GM12891 (cell line): Measurements from ENCODE around the gene NRDC.

ENCODE experiments used
- DNase-seq: peaks from one replicate; pipeline ENCODE4 v3.0.0; 2011; ENCODE audit warnings: low spot score; ENCODE audit not compliant: insufficient read length
- FAIRE-seq: peaks from 2 replicates; lab custom pipeline; 2011; peaks lifted over from hg19 to GRCh38; lab: Jason Lieb, UNC
- PAX5 ChIP-seq: IDR thresholded peaks from 2 replicates; pipeline ENCODE4 v1.6.1; 2011; ENCODE audit warnings: low read length, moderate library complexity, mild to moderate bottlenecking; ENCODE audit not compliant: insufficient read depth, severe bottlenecking
- POLR2A ChIP-seq: IDR thresholded peaks from 2 replicates; pipeline ENCODE4 v1.6.1; 2011; ENCODE audit warnings: low read depth, low read length, control low read depth
- POLR2AphosphoS5 ChIP-seq: IDR thresholded peaks from 2 replicates; pipeline ENCODE4 v1.6.1; 2011; ENCODE audit warnings: low read depth, low read length, control low read depth
- POU2F2 ChIP-seq: IDR thresholded peaks from 2 replicates; pipeline ENCODE4 v1.6.1; 2011; ENCODE audit warnings: low read depth, mild to moderate bottlenecking, control low read depth, low read length, moderate library complexity
- SPI1 ChIP-seq: IDR thresholded peaks from 2 replicates; pipeline ENCODE4 v1.6.1; 2011; ENCODE audit warnings: low read depth, low read length, control low read depth
- TAF1 ChIP-seq: IDR thresholded peaks from 2 replicates; pipeline ENCODE4 v1.6.1; 2011; ENCODE audit warnings: low read depth, low read length, control low read depth

Gene NRDC

GRCh38 chr1:51768971-51769588, 109.4 kb downstream of the NRDC start:
- TF ChIP-seq POLR2AphosphoS5: no peak
- no peak for TF ChIP-seq TAF1
- TF ChIP-seq POLR2A: no peak
- FAIRE-seq (peak; percentile 77), DNase-seq (peak; percentile 31)

DNA sequence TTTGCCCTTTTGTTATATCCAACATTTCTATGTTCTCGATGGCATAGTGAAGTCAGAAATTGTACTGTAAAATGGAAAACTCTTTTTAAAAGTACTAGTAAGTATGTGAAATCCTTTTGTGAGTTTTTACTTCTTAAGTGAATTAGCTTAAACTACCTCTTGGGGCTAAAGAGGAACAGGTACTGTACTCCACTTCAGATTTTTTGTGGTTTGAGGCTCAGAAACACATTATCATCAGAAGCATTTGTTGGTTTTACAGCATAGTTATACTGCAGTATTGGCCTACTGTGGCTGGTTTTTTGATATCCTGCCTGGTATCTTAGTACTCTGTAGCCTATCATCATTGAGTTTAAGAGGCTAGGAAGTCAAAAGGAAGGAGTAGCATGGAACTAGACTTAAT, 117.2 kb downstream of the NRDC start:
- no peak for DNase-seq
- peak; percentile 51 for FAIRE-seq
- TF ChIP-seq PAX5 (no peak), SPI1 (peak; percentile 48)

DNA sequence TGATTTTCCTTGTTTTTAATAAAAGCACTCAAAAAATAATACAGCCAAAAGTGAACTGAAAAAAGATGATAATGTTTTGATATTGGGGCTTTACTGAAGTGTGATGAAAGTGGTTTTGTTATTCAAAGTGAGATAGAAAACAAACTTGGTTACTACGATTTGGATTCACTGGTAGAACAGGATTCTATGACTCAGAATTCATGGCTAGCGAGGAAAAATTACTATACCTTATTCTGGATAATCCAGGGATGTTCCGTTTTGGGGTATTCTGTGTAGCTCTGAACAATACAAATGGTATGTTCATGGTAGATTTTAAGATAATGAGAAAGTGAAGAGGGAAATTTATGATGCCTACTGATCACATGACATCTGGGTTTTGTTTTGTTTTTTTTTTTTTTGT, 117.7 kb downstream of the NRDC start:
- FAIRE-seq (no peak), DNase-seq (no peak)
- TF ChIP-seq POU2F2: no peak
- no peak for TF ChIP-seq SPI1
- no peak for TF ChIP-seq POLR2AphosphoS5
- no peak for TF ChIP-seq POLR2A
- no peak for TF ChIP-seq PAX5
- no peak for TF ChIP-seq TAF1

DNA sequence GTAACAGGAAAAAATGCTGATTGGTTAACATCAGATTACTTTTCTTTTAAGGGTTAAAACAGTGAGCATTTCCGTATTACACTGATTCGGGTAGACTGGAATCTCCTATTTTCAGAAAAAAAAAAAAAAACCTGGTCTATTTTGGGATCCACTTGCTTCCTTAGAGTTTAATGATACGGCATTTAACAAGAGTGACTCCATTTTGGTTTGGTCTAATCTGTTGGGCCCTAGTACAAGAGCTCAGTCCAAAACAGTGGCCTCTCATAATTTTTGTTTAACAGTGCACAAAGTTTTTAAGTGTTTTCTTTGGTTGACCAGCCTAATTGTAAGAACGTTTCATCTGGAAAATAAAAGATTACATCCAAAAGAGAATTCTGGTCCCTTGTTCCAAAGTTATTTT, 120.2 kb downstream of the NRDC start:
- TF ChIP-seq POLR2AphosphoS5 (no peak), POLR2A (no peak), PAX5 (no peak), TAF1 (no peak), POU2F2 (no peak), SPI1 (no peak)
- FAIRE-seq: no peak
- DNase-seq: no peak

DNA sequence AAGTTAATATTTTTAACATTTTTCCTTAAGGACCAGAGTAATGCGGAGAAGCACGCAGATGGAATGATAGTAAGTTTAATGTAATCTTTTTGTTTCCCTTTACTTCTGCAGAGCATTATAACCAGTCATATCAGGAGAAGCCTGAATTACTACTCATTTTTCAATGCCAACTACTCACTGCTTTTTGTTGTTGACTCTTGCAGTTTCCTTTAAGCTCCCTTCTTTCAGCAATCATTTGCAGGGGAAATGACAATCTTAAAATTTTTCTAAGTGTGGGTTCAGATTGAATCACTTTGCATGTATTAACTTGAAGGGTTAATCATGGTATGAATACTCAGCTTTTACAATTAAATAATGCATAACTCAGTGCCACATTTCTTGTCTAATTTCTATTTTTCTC, 122.2 kb downstream of the NRDC start:
- no peak for TF ChIP-seq POLR2A
- TF ChIP-seq POU2F2: no peak
- TF ChIP-seq POLR2AphosphoS5: no peak
- TF ChIP-seq TAF1: no peak
- no peak for TF ChIP-seq PAX5
- no peak for TF ChIP-seq SPI1
- FAIRE-seq (no peak), DNase-seq (no peak)

GRCh38 chr1:51755437-51755836, 123.1 kb downstream of the NRDC start:
- FAIRE-seq: peak; percentile 20
- TF ChIP-seq POLR2A: no peak
- no peak for TF ChIP-seq TAF1
- TF ChIP-seq POU2F2: no peak
- DNase-seq: no peak

DNA sequence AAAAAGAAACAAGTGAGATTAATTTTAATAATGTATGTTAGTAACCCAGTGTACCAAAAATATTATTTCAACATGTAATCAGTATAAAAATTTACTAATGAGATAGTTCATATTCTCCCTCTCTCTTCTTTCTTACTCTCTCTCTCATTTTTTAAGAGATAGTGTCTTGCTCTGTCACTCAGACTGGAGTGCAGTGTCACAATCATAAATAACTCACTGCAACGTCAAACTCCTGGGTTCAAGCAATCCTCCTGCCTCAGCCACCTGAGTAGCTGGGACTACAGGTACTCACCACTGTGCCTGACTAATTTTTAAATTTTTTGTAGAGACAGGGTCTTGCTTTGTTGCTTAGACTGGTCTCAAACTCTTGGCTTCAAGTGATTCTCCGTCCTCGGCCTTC, 123.9 kb downstream of the NRDC start:
- TF ChIP-seq POLR2A (no peak), POU2F2 (no peak), POLR2AphosphoS5 (no peak), TAF1 (no peak), SPI1 (no peak), PAX5 (no peak)
- FAIRE-seq (no peak), DNase-seq (no peak)

- TF ChIP-seq POU2F2 (no peak), PAX5 (no peak), TAF1 (no peak), SPI1 (no peak), POLR2AphosphoS5 (no peak)
- no peak for DNase-seq
- FAIRE-seq: no peak
These were observed 124.6 kb downstream of the NRDC start for GRCh38 chr1:51753969-51754368.

DNA sequence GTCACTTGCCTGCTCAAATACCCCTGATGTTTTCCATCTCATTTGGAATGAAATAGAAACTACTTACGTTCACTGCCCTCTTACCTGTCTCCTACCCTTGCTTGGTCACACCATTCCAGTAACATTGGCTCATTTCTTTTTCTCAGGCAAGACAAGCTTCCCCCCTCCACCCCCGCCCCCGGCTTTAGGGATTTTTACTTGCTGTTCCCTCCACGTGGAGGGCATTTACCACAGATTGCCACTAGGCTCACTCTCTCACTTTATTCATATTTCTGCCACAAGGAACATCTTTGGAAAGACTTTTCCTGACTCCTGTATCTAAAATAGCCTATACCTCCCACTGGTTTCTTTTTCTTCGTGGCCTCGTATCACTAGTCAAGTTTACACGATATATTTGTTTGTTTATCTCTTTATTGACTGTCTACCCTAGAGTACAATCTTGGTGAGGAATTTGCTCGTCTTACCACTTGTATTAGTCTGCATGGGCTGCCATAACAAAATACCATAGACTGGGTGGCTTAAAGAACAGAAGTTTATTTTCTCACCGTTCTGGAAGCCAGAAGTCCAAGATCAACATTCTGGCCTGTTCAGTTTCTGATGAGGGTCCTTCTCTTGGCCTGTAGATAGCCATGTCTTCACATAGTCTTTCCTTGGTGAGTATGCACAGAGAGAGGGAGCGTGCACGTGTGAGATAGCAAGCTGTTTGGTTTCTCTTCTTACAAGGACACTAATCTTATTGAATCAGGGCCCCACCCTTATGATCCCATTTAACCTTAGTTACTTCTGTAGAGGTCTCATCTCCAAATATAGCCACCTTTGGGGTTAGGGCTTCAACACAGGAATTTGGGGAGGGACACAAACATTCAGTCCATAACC, 126.2 kb downstream of the NRDC start:
- DNase-seq (no peak), FAIRE-seq (peak; percentile 58)

DNA sequence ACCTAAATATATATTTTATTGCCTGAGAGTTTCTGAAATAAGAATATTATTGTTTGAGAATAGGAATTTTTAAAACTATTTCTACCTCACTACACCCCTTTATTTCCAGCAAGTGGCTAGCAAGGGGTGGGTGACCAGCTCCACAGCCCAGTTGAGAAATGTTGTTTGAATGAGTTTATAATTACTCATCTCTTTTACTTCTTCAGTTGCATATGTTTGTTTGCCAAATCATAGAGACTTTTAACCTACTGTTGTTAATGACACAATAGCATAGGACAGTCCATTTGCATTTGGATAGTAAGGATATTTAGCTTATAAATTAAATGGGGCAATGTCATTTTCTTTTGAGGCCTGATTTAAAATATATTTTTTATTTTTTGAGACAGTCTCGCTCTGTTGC, 127.8 kb downstream of the NRDC start:
- DNase-seq (no peak), FAIRE-seq (no peak)
- TF ChIP-seq POU2F2: no peak
- no peak for TF ChIP-seq SPI1
- no peak for TF ChIP-seq POLR2A
- TF ChIP-seq PAX5: no peak
- TF ChIP-seq TAF1: no peak
- no peak for TF ChIP-seq POLR2AphosphoS5

More for the DNA sequence above, 126.2 kb downstream of the NRDC start:
- TF ChIP-seq PAX5: no peak
- TF ChIP-seq SPI1: no peak
- TF ChIP-seq POU2F2: no peak
- no peak for TF ChIP-seq TAF1
- TF ChIP-seq POLR2AphosphoS5: no peak
- no peak for TF ChIP-seq POLR2A
